Raji (cell line): Measurements from ENCODE around the gene CCDC63.

Experiments used
- POLR2A ChIP-seq: IDR thresholded peaks from 2 replicates; pipeline ENCODE4 v1.6.1; 2011; ENCODE audit warnings: low read depth, low read length, control low read depth; ENCODE audit not compliant: insufficient read depth

CCDC63 gene

GRCh38 chr12:110824342-110824741 lies 22.4 kb upstream of the CCDC63 start:
- no peak for TF ChIP-seq POLR2A

GRCh38 chr12:110825530-110825929 lies 21.3 kb upstream of the CCDC63 start:
- TF ChIP-seq POLR2A, result no peak

- TF ChIP-seq POLR2A, result no peak
Observed at GRCh38 chr12:110826592-110827200, 20.1 kb upstream of the CCDC63 start.

GRCh38 chr12:110829308-110829707 lies 17.5 kb upstream of the CCDC63 start:
- TF ChIP-seq POLR2A, result no peak

GRCh38 chr12:110836291-110836690 lies 10.5 kb upstream of the CCDC63 start:
- TF ChIP-seq POLR2A, result no peak

GRCh38 chr12:110841007-110841406 lies 5.8 kb upstream of the CCDC63 start:
- TF ChIP-seq POLR2A, result no peak

GRCh38 chr12:110844131-110844530 lies 2.7 kb upstream of the CCDC63 start:
- no peak for TF ChIP-seq POLR2A

GRCh38 chr12:110844551-110845338 lies 2.0 kb upstream of the CCDC63 start:
- TF ChIP-seq POLR2A, result no peak

GRCh38 chr12:110845339-110845682 lies 1.5 kb upstream of the CCDC63 start:
- no peak for TF ChIP-seq POLR2A

- TF ChIP-seq POLR2A, result no peak
Observed at GRCh38 chr12:110848314-110848923, 1.6 kb downstream of the CCDC63 start.

- no peak for TF ChIP-seq POLR2A
Observed at GRCh38 chr12:110849221-110849620, 2.4 kb downstream of the CCDC63 start.

- TF ChIP-seq POLR2A, result no peak
Observed at GRCh38 chr12:110849748-110850403, 3.1 kb downstream of the CCDC63 start.

GRCh38 chr12:110850762-110851161 lies 4.0 kb downstream of the CCDC63 start:
- TF ChIP-seq POLR2A, result no peak

- no peak for TF ChIP-seq POLR2A
Observed at GRCh38 chr12:110853836-110854235, 7.0 kb downstream of the CCDC63 start.

- no peak for TF ChIP-seq POLR2A
Observed at GRCh38 chr12:110856542-110856941, 9.8 kb downstream of the CCDC63 start.

- TF ChIP-seq POLR2A, result no peak
Observed at GRCh38 chr12:110857528-110857927, 10.7 kb downstream of the CCDC63 start.

GRCh38 chr12:110858848-110859247 lies 12.1 kb downstream of the CCDC63 start:
- TF ChIP-seq POLR2A, result no peak
